DND-41 (cell line): Measurements from ENCODE around the gene RNPEPL1.

Source experiments
- ATAC-seq: fragments of 200-7000 bp; cut with Tn5 transposase; 3 replicates; pipeline ENCODE4 v1.9.1; 2021; ENCODE audit warnings: low read depth; ENCODE audit not compliant: insufficient read depth
- DNase-seq: peaks from one replicate; pipeline ENCODE4 v3.0.0-alpha.2; 2020
- H2AFZ ChIP-seq: 2 replicates; pipeline ENCODE4 v1.6.0; 2012; ENCODE audit warnings: low read depth, low read length
- H3K27ac ChIP-seq: 2 replicates; pipeline ENCODE4 v1.5.1; 2012; ENCODE audit warnings: low read length, inconsistent platforms
- H3K27me3 ChIP-seq: fragments of 200-600 bp; sonication (generic); 2 replicates; pipeline ENCODE4 v1.6.0; 2012; ENCODE audit warnings: low read length, mild to moderate bottlenecking, inconsistent platforms; ENCODE audit not compliant: insufficient read depth, poor library complexity
- H3K36me3 ChIP-seq: 2 replicates; pipeline ENCODE4 v1.5.1; 2012; ENCODE audit warnings: low read length, inconsistent platforms; ENCODE audit not compliant: insufficient read depth
- H3K4me1 ChIP-seq: 2 replicates; pipeline ENCODE4 v1.5.1; 2012; ENCODE audit warnings: mild to moderate bottlenecking, low read length; ENCODE audit not compliant: insufficient read depth
- H3K4me2 ChIP-seq: 2 replicates; pipeline ENCODE4 v1.6.0; 2012; ENCODE audit warnings: mild to moderate bottlenecking, moderate library complexity, low read length, inconsistent platforms; ENCODE audit not compliant: insufficient read depth
- H3K4me3 ChIP-seq, 2 experiments: fragments of 200-600 bp in 1 of 2; shearing (Covaris generic) in 1 of 2; 2 replicates each; pipeline ENCODE4 v1.5.1; 2012 to 2016; ENCODE audit warnings: inconsistent platforms in 2 of 2, low read length in 2 of 2, mild to moderate bottlenecking in 2 of 2, low read depth in 1 of 2, moderate library complexity in 1 of 2
- H3K79me2 ChIP-seq: 2 replicates; pipeline ENCODE4 v1.6.0; 2012; ENCODE audit warnings: low read length, inconsistent platforms; ENCODE audit not compliant: insufficient read depth
- H3K9ac ChIP-seq: 2 replicates; pipeline ENCODE4 v1.6.0; 2012; ENCODE audit warnings: low read depth, mild to moderate bottlenecking, inconsistent platforms, low read length, moderate library complexity
- H3K9me3 ChIP-seq: 2 replicates; pipeline ENCODE4 v1.5.1; 2012; ENCODE audit warnings: low read length, moderate library complexity, mild to moderate bottlenecking, inconsistent platforms; ENCODE audit not compliant: insufficient read depth, severe bottlenecking
- H4K20me1 ChIP-seq: 2 replicates; pipeline ENCODE4 v1.6.0; 2012; ENCODE audit warnings: low read length; ENCODE audit not compliant: insufficient read depth
- CTCF ChIP-seq: IDR thresholded peaks from 2 replicates; pipeline ENCODE4 v1.5.1; 2012; ENCODE audit warnings: borderline replicate concordance, low read length, moderate library complexity, mild to moderate bottlenecking; ENCODE audit not compliant: poor library complexity, severe bottlenecking; ENCODE audit errors: extremely low read depth
- EZH2 ChIP-seq: IDR thresholded peaks from 3 replicates; pipeline ENCODE4 v1.6.1; 2012; ENCODE audit warnings: borderline replicate concordance, low read depth, mild to moderate bottlenecking, moderate library complexity, low read length, inconsistent platforms; ENCODE audit not compliant: severe bottlenecking

Gene RNPEPL1

DNA sequence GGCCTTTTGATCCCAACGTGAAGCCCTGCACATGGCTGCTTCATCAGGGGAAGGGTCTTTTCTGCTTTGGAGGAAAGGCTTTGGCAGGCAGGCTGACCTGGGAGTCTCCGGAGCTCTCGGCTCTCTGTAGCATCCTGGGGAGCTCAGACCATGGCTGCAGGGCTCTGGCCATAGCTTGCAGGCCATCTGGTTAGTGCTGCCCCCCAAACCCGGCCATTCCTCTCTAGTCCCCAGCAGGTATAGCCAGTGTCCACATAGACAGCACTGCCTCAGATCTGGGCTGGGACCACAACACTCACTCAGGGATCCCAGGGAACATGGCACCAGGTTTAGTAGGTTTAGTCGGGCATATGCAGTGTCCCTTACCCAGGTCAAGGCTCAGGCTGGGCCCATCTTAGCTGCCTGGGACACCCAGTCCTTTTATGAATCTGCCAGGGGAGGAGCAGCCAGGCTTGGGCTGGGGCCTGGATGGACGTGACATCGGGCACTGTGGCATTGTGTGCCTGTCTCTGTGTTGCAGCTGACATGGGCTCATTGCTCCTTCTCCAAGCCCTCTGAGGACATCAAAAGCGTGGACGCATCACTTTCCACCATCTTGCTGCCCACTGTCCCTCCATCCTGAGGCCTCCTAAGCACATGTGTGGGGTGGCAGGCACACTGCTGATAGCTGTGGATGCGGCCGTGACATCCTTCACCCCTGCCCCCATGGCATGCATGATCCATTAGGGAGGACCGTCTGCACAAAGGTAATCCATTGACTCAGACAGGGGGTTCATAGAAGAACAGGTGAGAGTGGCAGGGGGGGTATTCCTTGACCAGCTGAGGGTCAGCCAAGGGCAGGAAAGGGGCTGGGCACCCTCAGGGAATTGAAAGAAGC, 37.8 kb downstream of the RNPEPL1 start:
- Histone ChIP-seq H3K27ac (no peak overlapping the region), H4K20me1 (no peaks in the 10 kb centered on the region; the same call in 1 of the 2 replicates), H3K79me2 (no peaks in the 10 kb centered on the region), H3K9me3 (no peaks in the 10 kb centered on the region), H3K36me3 (no peaks in the 10 kb centered on the region), H3K9ac (no peak overlapping the region), H3K4me2 (no peak overlapping the region), H3K4me1 (no peaks in the 10 kb centered on the region), H2AFZ (no peak overlapping the region), H3K27me3 (no peaks in the 10 kb centered on the region), H3K4me3 (no peak overlapping the region)
- TF ChIP-seq EZH2 (no peak), CTCF (no peak)
- ATAC-seq (no peak), DNase-seq (no peak)

GRCh38 chr2:240611601-240612210, 43.4 kb downstream of the RNPEPL1 start:
- Histone ChIP-seq H2AFZ (no peak overlapping the region), H3K4me3 (no peak overlapping the region), H3K4me2 (no peak overlapping the region), H3K36me3 (no peaks in the 10 kb centered on the region), H4K20me1 (no peaks in the 10 kb centered on the region), H3K79me2 (no peaks in the 10 kb centered on the region), H3K9ac (no peak overlapping the region), H3K27me3 (no peaks in the 10 kb centered on the region), H3K9me3 (no peaks in the 10 kb centered on the region), H3K4me1 (0 out of 2 replicates have a peak, but pooled peaks cover 2% of the 10 kb centered on the region), H3K27ac (no peak overlapping the region)
- ATAC-seq, result no peak
- no peak for TF ChIP-seq CTCF
- TF ChIP-seq EZH2, result no peak
- no peak for DNase-seq

DNA sequence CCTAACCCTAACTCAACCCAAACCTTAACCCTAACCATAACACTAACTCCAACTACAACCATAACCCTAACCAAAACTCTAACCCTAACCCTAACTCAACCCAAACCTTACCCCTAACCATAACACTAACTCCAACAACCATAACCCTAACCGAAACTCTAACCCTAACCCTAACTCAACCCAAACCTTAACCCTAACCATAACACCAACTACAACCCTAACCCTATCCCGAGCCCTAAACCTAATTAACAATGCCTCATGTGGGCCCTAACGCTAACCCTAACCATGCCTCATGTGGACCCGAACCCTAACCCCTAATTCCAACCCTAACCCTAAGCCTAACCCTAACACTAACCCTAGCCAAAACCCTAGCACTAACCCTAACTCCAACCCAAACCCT, 45.5 kb downstream of the RNPEPL1 start:
- H3K27me3 ChIP-seq, result no peaks in the 10 kb centered on the region
- no peak overlapping the region for H3K4me3 ChIP-seq
- H4K20me1 ChIP-seq, result no peaks in the 10 kb centered on the region
- 0 out of 2 replicates have a peak, but pooled peaks cover 2% of the 10 kb centered on the region for H3K4me1 ChIP-seq
- H3K9ac ChIP-seq, result no peak overlapping the region
- ATAC-seq (no peak), DNase-seq (no peak)
- H3K4me2 ChIP-seq, result no peak overlapping the region
- no peak for TF ChIP-seq CTCF
- no peaks in the 10 kb centered on the region for H3K36me3 ChIP-seq
- no peaks in the 10 kb centered on the region for H3K9me3 ChIP-seq
- H3K27ac ChIP-seq, result no peak overlapping the region
- no peaks in the 10 kb centered on the region for H3K79me2 ChIP-seq
- no peak overlapping the region for H2AFZ ChIP-seq
